Neural progenitor cell (in vitro differentiated cells): ENCODE data around the gene SLC39A12.

ENCODE experiments used
- CTCF ChIP-seq: fragments of 200-600 bp; sonication (generic); IDR thresholded peaks from 2 replicates; pipeline ENCODE4 v1.5.1; 2017; ENCODE audit warnings: antibody characterized with exemption, mild to moderate bottlenecking
- EZH2phosphoT487 ChIP-seq: fragments of 200-600 bp; sonication (generic); IDR thresholded peaks from 2 replicates; pipeline ENCODE4 v1.6.1; 2017; ENCODE audit warnings: antibody characterized with exemption

- TF ChIP-seq CTCF (no peak), EZH2phosphoT487 (no peak)
Measured at GRCh38 chr10:18086746-18087145, 135.0 kb downstream of the SLC39A12 start.
